SK-N-SH treated with all-trans-retinoic acid at 6 μM for 48 hours (cell line): ENCODE results near the gene PIEZO1.

ENCODE experiments used
- CREB5 ChIP-seq: fragments of 250-450 bp; sonication (Bioruptor Pico); IDR thresholded peaks from 2 replicates; pipeline ENCODE4 v1.5.1; 2020; ENCODE audit warnings: low read depth, mild to moderate bottlenecking, moderate library complexity
- ZC3H10 ChIP-seq: fragments of 250-450 bp; sonication (Bioruptor Pico); IDR thresholded peaks from 2 replicates; pipeline ENCODE4 v1.5.1; 2021; ENCODE audit warnings: mild to moderate bottlenecking, moderate library complexity
- ZFP3 ChIP-seq: fragments of 250-450 bp; sonication (Bioruptor Pico); IDR thresholded peaks from 2 replicates; pipeline ENCODE4 v1.5.0; 2020; ENCODE audit warnings: mild to moderate bottlenecking, moderate library complexity

DNA sequence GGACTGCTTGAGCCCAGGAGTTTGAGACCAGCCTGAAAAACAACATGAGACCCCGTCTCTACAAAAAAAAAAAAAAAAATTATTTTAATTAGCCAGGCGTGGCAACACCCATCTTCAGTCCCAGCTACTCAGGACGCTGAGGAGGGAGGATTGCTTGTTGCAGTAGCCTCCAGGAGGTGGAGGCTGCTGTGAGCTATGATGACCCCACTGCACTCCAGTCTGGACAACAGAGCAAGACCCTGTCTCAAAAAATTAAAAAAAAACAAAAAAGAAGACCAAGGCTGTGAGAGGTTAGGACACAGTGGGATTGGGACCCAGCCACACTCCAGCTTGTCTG lies 97.4 kb downstream of the PIEZO1 start:
- TF ChIP-seq CREB5 (CRISPR knock-in tag) (no peak), ZC3H10 (CRISPR knock-in tag) (no peak), ZFP3 (CRISPR knock-in tag) (no peak)
